ENCODE data around the gene SUPT20H. TPM values are rescaled to one million over a fixed set of nuclear protein-coding genes. Genes with fewer than 3 reads are reported as not detected.

Gene SUPT20H
- total and polyA plus RNA-seq, 2 donors (not counting 1 experiment from before 2014, with no cell fraction given): 43.8 to 93.7 TPM

DNA sequence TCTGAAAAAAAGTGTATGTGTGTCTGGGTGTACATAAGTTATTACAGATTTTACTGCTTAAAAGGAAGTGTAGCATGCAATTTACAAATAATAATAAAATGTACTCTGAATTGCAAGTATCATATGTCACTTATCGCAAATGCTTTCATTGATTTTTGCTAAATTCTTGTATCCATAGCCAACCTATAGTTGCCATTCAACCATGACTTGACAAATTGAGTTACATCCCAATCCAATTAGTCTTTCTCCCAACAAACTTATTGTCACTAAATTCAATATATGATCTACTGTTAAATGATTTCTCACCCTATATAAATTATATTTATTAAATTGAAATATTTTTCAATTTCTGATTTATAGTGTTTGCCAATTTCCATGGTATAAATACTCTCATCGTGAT is 17.3 kb upstream of the SUPT20H start:
- ATAC-seq (ENCODE audit: low read depth): no peak
- Mint-ChIP-seq H3K4me3 (no peak overlapping the region), H3K27ac (no peak overlapping the region), H3K4me1 (no peaks in the 10 kb centered on the region), H3K27me3 (peaks cover 18% of the 10 kb centered on the region), H3K9me3 (ENCODE audit: insufficient read depth) (no peaks in the 10 kb centered on the region)
- no CpG with 5 or more reads among the region's 2 CpGs for WGBS (ENCODE audit: insufficient coverage)
- intact Hi-C loops (cut with micrococcal nuclease): no loop called here
- Histone ChIP-seq H3K27me3 (replicated peaks in 1 of 4; ENCODE audit: control extremely low read depth in 1 of 4, control insufficient read depth in 3 of 4, insufficient read depth in 4 of 4, low read length in 3 of 4) (peaks cover 0 to 3% (median 0%) of the 10 kb centered on the region in 4 experiments), H3K79me2 (ENCODE audit: control insufficient read depth, insufficient read depth, low read length) (no peaks in the 10 kb centered on the region), H3K9ac (ENCODE audit: low read length) (no peak overlapping the region), H4K20me1 (ENCODE audit: control insufficient read depth, insufficient read depth, low read length, poor library complexity, severe bottlenecking) (no peaks in the 10 kb centered on the region), H3K4me1 (ENCODE audit: control insufficient read depth in 2 of 2, insufficient read depth in 2 of 2, low read length in 2 of 2) (no peaks in the 10 kb centered on the region), H2AFZ (ENCODE audit: insufficient read depth, low read depth, low read length, poor library complexity, severe bottlenecking) (no peak overlapping the region), H3K4me3 (ENCODE audit: control extremely low read depth in 1 of 5, extremely low read depth in 1 of 5, insufficient read depth in 1 of 5, low read depth in 2 of 5, low read length in 4 of 5) (no peak overlapping the region), H3K36me3 (replicated peaks in 1 of 2; ENCODE audit: control extremely low read depth in 1 of 2, control insufficient read depth in 1 of 2, extremely low read depth in 1 of 2, insufficient read depth in 2 of 2, low read length in 1 of 2) (no peaks in the 10 kb centered on the region), H3K27ac (ENCODE audit: low read length in 2 of 2) (no peak overlapping the region), H3K9me3 (ENCODE audit: control extremely low read depth in 1 of 3, control insufficient read depth in 2 of 3, insufficient read depth in 1 of 3, low read length in 2 of 3) (no peaks in the 10 kb centered on the region), H3K4me2 (replicated peaks; ENCODE audit: low read depth, low read length, poor library complexity, severe bottlenecking) (no peak overlapping the region)
- no peak for TF ChIP-seq EZH2 (IDR thresholded peaks at IDR 0.05; ENCODE audit: borderline replicate concordance, insufficient read depth, low read depth, low read length, poor library complexity, severe bottlenecking)
- TF ChIP-seq, protein P1, sequence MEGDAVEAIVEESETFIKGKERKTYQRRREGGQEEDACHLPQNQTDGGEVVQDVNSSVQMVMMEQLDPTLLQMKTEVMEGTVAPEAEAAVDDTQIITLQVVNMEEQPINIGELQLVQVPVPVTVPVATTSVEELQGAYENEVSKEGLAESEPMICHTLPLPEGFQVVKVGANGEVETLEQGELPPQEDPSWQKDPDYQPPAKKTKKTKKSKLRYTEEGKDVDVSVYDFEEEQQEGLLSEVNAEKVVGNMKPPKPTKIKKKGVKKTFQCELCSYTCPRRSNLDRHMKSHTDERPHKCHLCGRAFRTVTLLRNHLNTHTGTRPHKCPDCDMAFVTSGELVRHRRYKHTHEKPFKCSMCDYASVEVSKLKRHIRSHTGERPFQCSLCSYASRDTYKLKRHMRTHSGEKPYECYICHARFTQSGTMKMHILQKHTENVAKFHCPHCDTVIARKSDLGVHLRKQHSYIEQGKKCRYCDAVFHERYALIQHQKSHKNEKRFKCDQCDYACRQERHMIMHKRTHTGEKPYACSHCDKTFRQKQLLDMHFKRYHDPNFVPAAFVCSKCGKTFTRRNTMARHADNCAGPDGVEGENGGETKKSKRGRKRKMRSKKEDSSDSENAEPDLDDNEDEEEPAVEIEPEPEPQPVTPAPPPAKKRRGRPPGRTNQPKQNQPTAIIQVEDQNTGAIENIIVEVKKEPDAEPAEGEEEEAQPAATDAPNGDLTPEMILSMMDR (IDR thresholded peaks at IDR 0.05): no peak
- CTCF ChIA-PET: no interaction called here
- POLR2A ChIA-PET: no interaction called here
- DNase-seq: no peak

DNA sequence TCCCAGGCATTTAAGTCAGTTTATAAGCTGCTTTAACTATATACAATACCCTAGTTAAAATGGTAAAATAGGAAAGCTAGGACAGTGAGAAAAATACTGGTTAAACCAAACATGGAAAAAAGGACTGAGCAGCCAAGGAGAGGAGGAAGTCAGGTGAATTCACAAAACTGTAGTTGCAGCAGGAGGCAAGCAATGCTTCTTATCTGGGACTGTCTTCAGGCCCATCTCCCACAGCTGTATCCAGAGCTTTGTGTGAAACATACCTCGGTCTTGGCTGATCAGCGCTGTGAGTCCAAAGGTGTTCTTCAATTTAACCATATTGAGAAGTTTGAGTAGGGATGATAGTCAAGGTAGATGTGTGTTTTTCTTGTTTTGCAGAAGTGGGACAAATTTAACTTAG is 15.7 kb upstream of the SUPT20H start:
- 95% methylated on average over 2 of the region's 2 CpGs for WGBS (ENCODE audit: insufficient coverage)
- H3K4me1 ChIP-seq (ENCODE audit: control insufficient read depth in 2 of 2, insufficient read depth in 2 of 2, low read length in 2 of 2): no peaks in the 10 kb centered on the region
- H3K27ac Mint-ChIP-seq: no peak overlapping the region
- H3K9ac ChIP-seq (ENCODE audit: low read length): no peak overlapping the region
- no peak overlapping the region for H2AFZ ChIP-seq (ENCODE audit: insufficient read depth, low read depth, low read length, poor library complexity, severe bottlenecking)
- H3K27me3 ChIP-seq (replicated peaks in 1 of 4; ENCODE audit: control extremely low read depth in 1 of 4, control insufficient read depth in 3 of 4, insufficient read depth in 4 of 4, low read length in 3 of 4): peaks cover 0 to 4% (median 0%) of the 10 kb centered on the region in 4 experiments
- no peaks in the 10 kb centered on the region for H3K36me3 ChIP-seq (replicated peaks in 1 of 2; ENCODE audit: control extremely low read depth in 1 of 2, control insufficient read depth in 1 of 2, extremely low read depth in 1 of 2, insufficient read depth in 2 of 2, low read length in 1 of 2)
- CTCF ChIA-PET: interaction anchor here (1.0 to 1.6 kb wide), 4 partner anchors 112 to 1798 kb away, joined by 3 to 7 read pairs (median 3); no protein-coding TSS in a partner anchor
- H3K27me3 Mint-ChIP-seq: peaks cover 10% of the 10 kb centered on the region
- no peaks in the 10 kb centered on the region for H3K4me1 Mint-ChIP-seq
- H3K4me3 Mint-ChIP-seq: no peak overlapping the region
- DNase-seq: no peak
- H3K79me2 ChIP-seq (ENCODE audit: control insufficient read depth, insufficient read depth, low read length): no peaks in the 10 kb centered on the region
- no peak overlapping the region for H3K4me3 ChIP-seq (ENCODE audit: control extremely low read depth in 1 of 5, extremely low read depth in 1 of 5, insufficient read depth in 1 of 5, low read depth in 2 of 5, low read length in 4 of 5)
- H3K4me2 ChIP-seq (replicated peaks; ENCODE audit: low read depth, low read length, poor library complexity, severe bottlenecking): no peak overlapping the region
- H3K9me3 ChIP-seq (ENCODE audit: control extremely low read depth in 1 of 3, control insufficient read depth in 2 of 3, insufficient read depth in 1 of 3, low read length in 2 of 3): no peaks in the 10 kb centered on the region
- ATAC-seq (ENCODE audit: low read depth): no peak
- TF ChIP-seq, protein P1 (IDR thresholded peaks at IDR 0.05): no peak
- no peak for TF ChIP-seq EZH2 (IDR thresholded peaks at IDR 0.05; ENCODE audit: borderline replicate concordance, insufficient read depth, low read depth, low read length, poor library complexity, severe bottlenecking)
- H4K20me1 ChIP-seq (ENCODE audit: control insufficient read depth, insufficient read depth, low read length, poor library complexity, severe bottlenecking): no peaks in the 10 kb centered on the region
- POLR2A ChIA-PET: no interaction called here
- no peak overlapping the region for H3K27ac ChIP-seq (ENCODE audit: low read length in 2 of 2)
- H3K9me3 Mint-ChIP-seq (ENCODE audit: insufficient read depth): no peaks in the 10 kb centered on the region
- intact Hi-C loops (cut with micrococcal nuclease): no loop called here

Measured in B cell (primary cell).